Cardiac septum (tissue), 1 donor: ENCODE data around the gene TSHZ1. TPM values are rescaled to one million over a fixed set of nuclear protein-coding genes. Genes with fewer than 3 reads are reported as not detected.

Experiments used
- DNase-seq: peaks from one replicate; pipeline ENCODE4 v3.0.0-alpha.2; 2020; ENCODE audit warnings: low spot score
- intact Hi-C: fragments of 100-400 bp; cut with DNase I; formaldehyde crosslinking; loops from one replicate; pipeline ENCODE4 v1.14.0; 2022
- total RNA-seq: library from RNA; stranded (reverse); fragmentation: NEBNext Ultra II Directional; extraction: Animal tissue kit (Norgen Biotek cat#: 25700); gene quantifications from one replicate; pipeline ENCODE4 v1.2.1, GENCODE V29; 2021
- donor health status: DM: no; HTN: no; CAD: no.

TSHZ1 gene
- total RNA-seq, 1 donor from 2014 or later, result 13.3 TPM

GRCh38 chr18:75230163-75231052, 19.8 kb downstream of the TSHZ1 start:
- DNase-seq, result no peak
- intact Hi-C loops, result loop anchor here (2.0 kb wide), 1 partner anchor 14 kb away; no protein-coding TSS in a partner anchor

- intact Hi-C loops, result loop anchor here (2.0 kb wide), 1 partner anchor 14 kb away; no protein-coding TSS in a partner anchor
- no peak for DNase-seq
Observed at GRCh38 chr18:75231053-75231406, 20.4 kb downstream of the TSHZ1 start.

GRCh38 chr18:75234901-75235300, 24.3 kb downstream of the TSHZ1 start:
- DNase-seq, result no peak
- intact Hi-C loops, result no loop called here

DNA sequence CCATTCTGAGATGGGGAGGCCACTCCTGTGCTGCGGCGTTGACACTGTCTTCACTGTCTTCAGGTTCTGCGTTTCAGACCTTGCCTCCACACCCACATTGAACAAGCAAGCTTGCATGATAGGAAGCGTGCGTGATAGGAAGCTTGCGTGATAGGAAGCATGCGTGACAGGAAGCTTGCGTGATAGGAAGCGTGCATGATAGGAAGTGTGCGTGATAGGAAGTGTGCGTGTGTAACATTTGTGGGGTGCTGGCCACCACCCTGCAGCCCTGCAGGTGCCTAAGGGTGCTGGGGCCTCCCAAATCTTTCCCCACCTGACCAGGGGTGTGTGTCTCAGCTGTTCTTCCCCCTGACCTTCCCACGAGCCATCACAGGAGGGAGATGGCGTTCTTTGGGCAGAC, 25.3 kb downstream of the TSHZ1 start:
- no peak for DNase-seq
- intact Hi-C loops, result no loop called here

DNA sequence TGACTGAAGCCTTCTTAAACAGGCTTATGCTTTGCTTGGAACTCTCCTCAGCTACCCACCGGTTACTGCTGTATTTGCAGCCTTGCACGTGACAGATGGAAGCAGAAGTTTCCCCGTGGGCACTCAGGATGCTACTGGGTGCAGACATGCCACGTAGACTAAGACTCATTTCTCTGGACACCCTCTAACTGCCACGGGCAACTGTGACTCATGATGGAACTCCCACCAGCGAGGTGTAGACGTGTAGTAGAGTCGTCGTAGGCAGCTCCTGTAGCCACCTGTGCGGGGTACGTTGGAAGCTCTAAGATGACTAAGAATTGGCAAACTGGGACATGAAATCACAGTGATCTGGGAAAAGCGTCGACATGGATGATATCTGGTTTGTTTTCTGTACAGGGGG, 27.5 kb downstream of the TSHZ1 start:
- intact Hi-C loops, result no loop called here
- no peak for DNase-seq

- intact Hi-C loops, result no loop called here
- DNase-seq, result no peak
Observed at GRCh38 chr18:75238786-75239185, 28.2 kb downstream of the TSHZ1 start.

- no peak for DNase-seq
- intact Hi-C loops, result no loop called here
Observed at GRCh38 chr18:75240433-75240832, 29.8 kb downstream of the TSHZ1 start.

DNA sequence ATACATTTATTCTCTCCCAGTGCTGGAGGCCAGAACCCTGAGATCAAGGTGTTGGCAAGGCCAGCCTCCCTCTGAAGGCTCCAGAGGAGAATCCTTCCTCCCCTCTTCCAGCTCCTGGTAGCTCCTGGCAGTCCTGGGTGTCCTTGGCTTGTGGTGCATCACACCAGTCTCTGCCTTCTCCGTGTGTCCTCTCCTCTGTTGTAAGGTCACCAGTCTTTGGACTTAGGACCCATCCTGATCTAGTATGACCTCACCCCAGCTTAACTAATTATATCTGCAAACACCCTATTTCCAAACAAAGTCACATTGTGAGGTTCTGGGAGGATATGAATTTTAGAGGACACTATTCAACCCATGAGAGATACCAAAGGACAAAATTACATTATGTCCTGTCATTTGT, 31.1 kb downstream of the TSHZ1 start:
- intact Hi-C loops, result no loop called here

DNA sequence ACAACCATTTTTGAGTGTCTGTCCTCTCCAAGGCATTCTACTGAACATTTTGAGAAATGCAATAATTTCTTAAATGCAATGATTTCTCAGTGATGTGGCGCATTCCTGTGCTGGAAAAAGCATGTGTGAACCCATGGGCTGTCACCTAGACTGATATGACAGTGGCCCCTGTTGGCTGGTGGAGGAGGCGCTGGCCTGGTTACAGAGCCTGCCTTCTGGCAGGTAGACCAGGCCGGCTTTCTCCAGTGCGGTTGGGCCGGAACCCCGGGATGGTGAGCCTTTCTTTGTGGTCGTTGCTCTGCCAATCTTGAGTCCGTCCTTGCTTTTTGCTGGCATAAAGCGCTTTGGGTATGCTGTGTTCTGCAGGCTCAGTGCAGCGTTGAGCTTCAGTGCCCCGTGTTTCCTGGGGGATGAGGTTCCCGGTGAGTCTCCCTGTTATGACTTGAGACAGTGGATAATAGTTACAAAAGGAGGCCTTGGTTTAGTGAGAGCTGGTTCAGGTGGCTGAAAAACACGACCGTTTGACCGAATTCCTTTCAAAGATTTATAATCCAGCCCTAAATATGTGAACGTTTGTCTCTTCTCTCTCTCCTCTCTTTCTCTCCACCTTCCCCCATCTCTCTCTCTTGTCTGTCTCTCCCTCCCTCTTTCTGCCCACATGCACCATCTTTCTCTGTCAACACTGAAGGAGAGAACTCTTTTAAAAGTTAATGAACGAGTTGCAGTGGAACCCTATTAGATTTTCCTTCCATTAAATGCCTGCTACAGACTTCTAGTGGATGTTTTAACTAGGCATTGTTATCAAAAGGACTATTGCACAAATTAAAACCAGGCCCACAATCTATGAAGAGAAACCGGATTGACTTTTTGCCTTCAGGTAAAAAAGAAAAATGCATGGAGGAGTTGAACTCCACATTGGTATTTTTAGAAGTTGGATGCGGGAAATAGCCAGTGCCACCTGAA, 34.0 kb downstream of the TSHZ1 start:
- no peak for DNase-seq
- intact Hi-C loops, result loop anchor here (2.0 kb wide), 1 partner anchor 14 kb away; no protein-coding TSS in a partner anchor

More for the DNA sequence above, 31.1 kb downstream of the TSHZ1 start:
- DNase-seq, result no peak

- intact Hi-C loops, result loop anchor here (2.0 kb wide), 1 partner anchor 38 kb away; the partner anchor contains the start of gene PTGR3
- DNase-seq, result no peak
Observed at GRCh38 chr18:75246721-75247610, 36.4 kb downstream of the TSHZ1 start.

DNA sequence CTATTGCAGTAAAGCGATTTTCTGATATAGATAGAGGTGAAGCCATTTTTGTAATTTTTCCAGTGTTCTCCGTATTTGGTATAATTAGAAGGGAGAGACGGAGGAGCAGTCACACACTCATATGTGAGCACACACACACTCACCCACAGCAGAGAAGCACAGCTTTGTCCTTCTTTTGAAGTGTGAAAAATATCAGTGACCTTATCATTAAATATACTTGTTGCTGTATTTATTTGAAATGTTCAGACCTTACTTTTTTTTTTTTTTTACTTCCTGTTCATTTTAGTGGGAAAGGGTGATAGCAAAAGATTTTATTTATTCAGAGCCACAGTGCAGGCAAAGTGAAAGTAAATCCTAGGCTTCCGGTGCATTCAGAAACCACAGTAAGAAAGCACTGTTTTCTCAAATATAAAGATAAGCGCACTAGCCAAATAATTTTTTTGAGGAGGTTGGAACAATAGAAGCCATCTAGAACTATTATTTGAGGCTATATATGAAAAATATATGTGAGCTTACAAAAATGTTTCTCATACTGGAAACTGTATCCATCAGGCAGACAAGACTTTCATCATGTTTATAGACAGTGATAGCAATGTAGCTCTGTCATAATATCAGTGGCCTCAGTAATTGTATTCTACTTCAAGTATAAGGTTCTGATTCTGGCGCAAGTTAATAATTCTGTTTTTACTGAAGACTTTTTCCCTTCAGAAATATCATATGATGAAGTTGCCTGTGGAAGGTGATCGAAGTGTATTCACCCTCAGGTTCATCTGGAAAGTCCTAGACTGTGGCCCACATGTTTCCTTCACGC, 37.2 kb downstream of the TSHZ1 start:
- intact Hi-C loops, result loop anchor here (2.0 kb wide), 1 partner anchor 39 kb away; the partner anchor contains the start of gene PTGR3
- no peak for DNase-seq

DNA sequence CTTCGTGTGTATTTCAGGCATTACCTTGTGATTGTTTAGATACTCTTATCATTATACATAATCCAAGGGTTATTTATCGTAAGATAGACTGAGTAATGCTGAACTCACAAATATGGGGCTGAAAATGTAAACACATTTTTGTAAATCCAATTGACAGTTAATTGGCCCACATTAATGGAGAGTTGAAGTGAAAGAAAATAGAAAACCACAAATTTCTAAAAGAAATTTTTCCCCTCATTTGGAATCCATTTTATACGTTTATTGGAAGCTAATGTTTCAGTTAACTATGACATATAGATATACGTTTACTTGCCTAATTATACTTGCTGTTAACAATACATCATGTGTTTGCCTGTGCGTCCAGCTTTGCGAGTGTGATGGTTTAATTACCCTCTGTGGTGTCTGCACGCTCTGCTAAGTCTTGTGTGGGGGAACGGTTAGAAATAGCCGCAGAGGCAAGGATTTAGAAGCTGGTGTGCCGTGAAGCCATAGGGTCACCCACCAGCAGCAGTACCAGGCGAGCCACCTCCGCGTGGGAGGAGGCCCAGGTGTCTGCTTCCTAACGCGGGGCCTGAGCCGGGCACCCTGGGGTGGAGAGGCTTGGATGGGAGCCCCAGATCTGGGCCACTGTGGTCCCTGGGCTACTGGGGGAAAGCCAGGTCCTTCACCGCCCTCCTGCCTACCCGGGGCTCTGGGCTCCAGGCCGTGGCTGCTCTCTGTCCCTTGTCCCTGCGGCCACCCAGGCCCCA, 38.0 kb downstream of the TSHZ1 start:
- intact Hi-C loops, result no loop called here
- DNase-seq, result no peak

- no peak for DNase-seq
- intact Hi-C loops, result no loop called here
Observed at GRCh38 chr18:75249175-75249518, 38.5 kb downstream of the TSHZ1 start.

- DNase-seq, result no peak
- intact Hi-C loops, result no loop called here
Observed at GRCh38 chr18:75249672-75250470, 39.3 kb downstream of the TSHZ1 start.

GRCh38 chr18:75250471-75250821, 39.8 kb downstream of the TSHZ1 start:
- no peak for DNase-seq
- intact Hi-C loops, result no loop called here

GRCh38 chr18:75251466-75251865, 40.9 kb downstream of the TSHZ1 start:
- intact Hi-C loops, result no loop called here
- no peak for DNase-seq

- intact Hi-C loops, result no loop called here
- no peak for DNase-seq
Observed at GRCh38 chr18:75252136-75252535, 41.5 kb downstream of the TSHZ1 start.
